Right hindlimb (tissue), 1 donor: Measurements from ENCODE around the gene NPPB.

Experiments used
- DNase-seq: peaks from one replicate; pipeline ENCODE4 v3.0.0-alpha.2; 2018

The NPPB gene

DNA sequence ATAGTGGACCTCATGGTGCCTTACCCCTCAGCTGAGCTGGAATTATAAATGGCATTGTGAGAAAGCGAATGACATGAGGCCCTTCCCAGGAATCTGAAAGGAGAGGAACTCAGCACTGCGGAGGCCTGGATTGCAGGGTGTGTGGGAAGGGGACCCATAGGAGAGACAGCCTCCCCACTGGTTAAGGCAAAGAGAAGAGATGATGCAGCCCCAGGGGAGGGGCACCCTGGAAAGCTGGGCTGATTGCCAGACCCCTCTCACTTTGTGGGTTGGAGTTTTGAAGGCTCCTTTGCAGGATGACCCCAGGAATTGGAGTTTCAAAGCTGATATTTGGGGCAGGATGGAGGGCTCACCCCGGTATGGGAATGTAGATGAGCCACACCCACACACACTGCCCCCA is 2.0 kb downstream of the NPPB start:
- DNase-seq = no peak

DNA sequence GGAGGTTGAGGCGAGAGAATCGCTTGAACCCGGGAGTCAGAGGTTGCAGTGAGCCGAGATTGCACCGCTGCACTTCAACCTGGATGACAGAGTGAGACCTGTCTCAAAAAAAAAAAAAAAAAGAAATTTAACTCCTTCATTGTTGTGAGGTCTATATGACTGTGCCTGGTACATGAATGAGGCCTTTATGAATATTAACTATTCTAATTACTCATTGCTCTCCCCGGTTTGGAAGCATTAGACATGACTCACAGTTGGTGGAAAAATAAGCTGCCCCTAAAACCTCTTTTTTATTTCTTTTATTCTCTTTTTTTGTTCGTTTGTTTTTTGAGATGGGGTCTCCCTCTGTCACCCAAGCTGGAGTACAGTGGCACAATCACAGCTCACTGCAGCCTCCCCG is 3.3 kb downstream of the NPPB start:
- no peak for DNase-seq

DNA sequence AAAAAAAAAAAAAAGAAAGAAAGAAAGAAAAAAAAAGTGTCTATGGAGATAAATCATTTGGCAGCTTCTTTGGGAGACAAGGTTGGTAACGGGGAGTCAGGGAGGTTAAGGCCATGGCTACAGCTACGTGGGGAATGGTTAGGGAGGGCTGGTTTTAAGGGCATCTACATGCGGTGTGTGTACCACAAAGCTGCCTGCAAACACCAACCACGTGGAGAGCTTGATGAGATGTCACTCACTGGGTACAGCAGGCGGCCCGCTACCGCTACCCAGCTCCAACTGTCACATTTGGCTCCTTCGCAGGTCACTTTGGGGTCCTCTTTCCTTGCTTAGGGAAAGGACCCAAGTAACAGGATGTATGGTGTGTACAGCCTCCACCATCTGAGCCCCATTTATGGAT is 4.2 kb downstream of the NPPB start:
- DNase-seq = no peak

DNA sequence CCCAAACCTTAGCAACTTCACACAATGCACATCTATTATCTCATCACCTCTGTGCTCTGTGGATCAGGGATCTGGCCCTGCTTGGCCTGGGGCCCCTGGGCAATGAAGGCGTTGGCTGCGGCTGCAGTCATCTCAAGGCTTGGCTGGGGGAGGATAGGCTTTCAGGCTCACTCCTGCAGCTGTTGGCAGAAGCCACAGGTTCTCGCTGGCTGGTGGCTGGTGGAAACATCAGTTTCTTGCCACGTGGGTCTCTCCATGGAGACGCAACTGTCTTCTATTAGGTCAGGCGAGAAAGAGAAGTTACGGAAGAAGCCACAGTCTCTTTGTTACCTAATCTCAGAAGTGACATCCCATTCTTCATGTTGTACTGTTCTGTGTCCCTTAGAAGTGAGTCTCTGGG is 7.6 kb downstream of the NPPB start:
- DNase-seq = no peak

DNA sequence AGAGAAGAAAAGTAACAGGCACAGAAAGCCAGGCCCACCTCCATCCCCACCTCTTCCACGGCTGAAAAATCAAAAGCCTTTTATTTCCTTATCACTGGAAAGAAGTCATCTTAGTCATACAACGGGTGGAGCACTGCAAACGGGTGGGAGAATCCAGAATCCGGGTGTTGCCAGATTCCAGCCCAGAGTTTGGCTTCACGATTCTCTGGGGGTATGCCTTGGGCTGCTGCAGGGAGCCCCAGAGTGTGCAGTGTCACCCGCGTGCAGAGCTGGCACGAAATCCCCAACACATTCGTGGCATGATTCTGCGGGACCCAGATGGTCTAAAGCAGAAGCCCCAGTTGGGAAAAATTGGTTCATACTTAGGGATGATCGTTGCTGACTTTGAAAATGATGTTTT is 8.6 kb downstream of the NPPB start:
- no peak for DNase-seq

DNA sequence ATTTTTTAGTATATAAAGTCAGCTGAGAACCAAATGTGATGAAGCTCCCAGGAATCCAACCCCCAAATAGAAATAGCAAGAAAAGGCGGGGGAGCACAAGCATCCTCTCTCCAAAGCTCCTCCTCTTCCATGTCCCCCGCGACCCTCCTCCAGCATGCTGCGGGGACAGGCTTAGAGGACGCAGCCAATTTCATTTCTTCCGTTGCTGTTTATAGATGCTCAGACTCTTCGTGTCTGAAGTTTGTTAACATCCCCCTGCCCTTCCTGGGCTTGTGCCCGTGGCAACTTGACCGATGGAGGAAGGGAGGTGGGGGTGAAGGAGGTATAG is 10.4 kb downstream of the NPPB start:
- no peak for DNase-seq

DNA sequence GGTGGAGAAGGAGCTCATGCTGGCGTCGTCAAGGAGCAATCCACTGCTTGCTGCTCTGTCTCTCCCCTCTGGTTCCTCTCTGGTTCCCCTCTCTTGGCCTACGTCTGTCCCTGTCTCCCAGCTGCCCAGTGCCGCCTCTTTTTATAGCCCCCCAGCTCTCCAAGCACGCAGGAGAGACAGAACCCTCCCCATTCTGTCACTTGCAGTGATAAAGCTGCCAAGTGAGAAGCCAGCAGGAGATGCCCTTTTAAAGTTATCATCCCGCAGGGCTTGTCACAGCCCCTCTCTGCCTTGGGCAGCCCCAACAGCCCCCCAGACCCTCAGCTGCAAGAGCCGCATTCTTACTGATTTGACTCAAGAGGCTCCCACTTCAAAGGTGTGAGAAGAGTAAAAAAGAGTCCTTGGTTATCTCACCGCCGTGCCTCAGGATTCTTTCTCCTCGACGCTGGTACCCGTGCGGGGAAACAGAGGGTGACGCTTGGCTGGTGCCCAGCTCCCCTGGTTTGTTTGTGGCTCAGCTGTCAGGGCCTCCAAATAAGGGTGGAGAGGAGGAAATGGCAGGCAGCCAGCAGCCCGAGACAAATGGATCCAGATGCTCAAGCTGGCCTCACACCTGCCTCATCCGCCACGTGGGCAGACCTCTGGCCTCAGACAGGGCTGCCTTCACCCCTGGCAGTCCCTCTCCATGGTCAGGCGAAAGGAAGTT is 10.9 kb downstream of the NPPB start, which contains the start of gene NPPA:
TSS of gene NPPA (minus strand) at position 117 of the 706 bp plus-strand sequence. CDS start at position 18, 99 bp downstream.
- peak; percentile 57 for DNase-seq

DNA sequence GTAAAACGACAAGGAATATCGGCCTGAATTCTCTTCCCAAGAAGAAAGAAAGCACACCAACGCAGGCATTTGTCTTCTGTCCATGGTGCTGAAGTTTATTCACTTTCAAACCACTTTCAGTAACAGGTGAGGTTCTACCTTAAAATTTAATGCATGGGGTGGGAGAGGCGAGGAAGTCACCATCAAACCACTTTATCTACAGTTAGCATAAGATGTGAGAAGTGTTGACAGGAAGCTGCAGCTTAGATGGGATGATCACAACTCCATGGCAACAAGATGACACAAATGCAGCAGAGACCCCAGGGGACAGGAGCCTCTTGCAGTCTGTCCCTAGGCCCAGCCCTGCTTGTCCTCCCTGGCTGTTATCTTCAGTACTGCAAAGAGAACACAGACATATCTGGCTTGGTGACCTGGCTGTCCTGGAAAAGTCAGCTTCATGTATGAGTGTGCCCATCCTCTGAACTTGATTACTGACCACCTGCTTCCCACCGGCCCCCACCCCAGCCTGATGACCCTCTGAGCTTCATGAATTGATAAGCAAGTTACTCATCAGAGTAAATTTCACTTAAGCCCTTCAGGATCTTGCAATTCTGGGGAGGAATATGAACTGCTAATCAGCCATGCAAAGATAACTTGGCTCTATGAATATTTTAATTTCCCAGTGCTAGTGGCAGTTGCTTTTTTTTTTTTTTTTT is 13.0 kb downstream of the NPPB start:
- no peak for DNase-seq

DNA sequence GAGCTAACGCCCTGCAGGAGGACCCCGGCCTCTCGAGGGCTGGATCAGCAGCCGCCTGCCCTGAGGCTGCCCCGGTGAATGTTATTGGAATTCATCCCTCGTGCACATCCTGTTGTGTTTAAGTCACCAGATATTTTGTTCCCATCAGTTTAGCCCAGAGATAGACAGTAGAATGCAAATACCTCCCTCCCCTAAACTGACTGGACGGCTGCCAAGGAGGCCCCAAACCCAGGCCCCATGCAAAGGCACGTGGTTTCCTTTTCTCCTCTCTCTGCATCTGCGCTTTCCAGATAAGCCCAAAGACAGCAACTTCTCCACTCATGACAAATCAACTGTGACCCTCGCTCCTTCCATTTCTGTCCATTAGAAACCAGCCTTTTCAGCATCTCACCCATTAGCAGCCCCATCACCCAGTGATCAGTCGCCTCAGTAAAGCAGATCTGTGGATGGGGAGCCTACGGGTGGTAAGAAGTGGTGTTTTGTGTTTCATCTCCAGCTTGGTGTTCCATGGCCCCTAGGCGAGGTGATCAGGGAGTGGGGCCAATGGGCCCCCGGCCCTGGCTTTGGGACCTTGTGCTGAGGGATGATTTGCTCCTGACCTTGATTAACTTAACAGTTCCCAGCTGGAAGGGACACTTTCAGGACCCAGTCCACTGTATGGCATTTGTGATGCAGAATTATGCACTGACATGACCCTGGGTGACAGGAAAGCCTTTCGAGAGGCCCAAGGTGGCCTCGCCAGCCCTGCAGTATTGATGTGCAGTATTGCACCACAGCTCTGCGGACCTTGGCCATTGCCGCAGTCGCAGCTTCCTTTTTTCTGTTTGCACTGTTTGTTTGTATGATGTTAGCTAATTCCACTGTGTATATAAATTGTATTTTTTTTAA is 16.3 kb downstream of the NPPB start:
- peak; percentile 58 for DNase-seq

DNA sequence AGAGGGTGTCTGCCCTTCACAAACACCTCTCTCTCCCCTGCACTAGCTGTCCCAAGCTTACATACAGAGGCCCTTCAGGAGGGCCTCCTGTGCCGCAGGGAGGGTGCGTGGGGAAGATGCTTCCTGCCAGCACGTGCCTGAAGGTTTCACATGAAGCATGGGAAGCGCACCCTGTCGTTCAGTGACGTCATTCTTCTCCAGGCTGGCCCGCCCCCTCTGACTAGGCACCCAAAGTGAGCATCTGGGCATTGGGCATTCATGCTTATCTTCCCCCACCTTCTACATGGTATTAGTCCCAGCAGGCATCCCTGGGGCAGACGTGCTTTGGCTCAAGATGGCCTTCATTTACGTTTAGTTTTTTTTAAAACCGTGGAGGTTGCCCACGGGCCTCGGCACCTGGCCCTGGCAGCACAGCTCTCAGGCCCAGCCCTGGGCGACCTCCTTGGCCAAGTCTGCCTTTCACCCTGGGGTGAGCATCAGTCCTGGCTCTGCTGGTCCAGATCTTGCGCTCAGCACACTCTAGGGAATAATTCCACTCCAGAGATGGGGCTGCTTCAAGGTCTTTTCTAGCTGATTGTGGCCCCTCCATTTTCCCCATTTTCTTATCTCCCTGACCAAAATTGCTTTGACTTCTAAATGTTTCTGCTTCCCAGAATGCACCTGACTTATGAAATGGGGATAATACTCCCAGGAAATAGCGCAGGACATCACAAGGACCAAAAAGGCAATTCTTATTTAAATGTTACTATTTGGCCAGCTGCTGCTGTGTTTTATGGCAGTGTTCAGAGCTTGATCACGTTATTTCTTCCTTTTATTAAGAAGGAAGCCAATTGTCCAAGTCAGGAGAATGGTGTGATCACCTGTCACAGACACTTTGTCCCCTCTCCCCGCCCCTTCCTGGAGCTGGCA is 17.2 kb downstream of the NPPB start:
- no peak for DNase-seq

DNA sequence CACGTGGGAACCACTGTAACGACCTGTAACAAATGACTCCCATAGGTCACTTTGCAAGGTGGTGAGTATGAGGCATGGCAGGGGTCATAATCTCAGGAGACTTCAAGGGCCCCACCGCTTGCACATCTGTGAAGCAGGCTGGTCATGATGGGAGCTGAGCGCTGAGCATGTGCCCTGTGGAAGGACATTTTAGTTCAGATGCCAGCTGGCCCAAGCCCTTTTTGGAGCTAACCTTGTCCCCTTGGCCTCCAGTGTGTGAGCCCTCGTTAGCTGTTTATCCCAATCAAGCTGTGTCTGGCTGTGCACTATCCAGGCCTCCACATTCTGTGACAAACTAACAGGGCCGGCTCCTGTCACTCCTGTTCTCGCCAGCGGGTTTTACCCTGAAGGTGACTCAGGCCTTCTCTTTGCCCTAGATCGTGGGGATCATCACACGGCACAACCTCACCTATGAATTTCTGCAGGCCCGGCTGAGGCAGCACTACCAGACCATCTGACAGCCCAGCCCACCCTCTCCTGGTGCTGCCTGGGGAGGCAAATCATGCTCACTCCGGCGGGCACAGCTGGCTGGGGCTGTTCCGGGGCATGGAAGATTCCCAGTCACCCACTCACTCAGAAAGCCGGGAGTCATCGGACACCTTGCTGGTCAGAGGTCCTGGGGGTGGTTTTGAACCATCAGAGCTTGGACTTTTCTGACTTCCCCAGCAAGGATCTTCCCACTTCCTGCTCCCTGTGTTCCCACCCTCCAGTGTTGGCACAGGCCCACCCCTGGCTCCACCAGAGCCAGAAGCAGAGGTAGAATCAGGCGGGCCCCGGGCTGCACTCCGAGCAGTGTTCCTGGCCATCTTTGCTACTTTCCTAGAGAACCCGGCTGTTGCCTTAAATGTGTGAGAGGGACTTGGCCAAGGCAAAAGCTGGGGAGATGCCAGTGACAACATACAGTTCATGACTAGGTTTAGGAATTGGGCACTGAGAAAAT is 18.7 kb downstream of the NPPB start:
- DNase-seq = no peak

DNA sequence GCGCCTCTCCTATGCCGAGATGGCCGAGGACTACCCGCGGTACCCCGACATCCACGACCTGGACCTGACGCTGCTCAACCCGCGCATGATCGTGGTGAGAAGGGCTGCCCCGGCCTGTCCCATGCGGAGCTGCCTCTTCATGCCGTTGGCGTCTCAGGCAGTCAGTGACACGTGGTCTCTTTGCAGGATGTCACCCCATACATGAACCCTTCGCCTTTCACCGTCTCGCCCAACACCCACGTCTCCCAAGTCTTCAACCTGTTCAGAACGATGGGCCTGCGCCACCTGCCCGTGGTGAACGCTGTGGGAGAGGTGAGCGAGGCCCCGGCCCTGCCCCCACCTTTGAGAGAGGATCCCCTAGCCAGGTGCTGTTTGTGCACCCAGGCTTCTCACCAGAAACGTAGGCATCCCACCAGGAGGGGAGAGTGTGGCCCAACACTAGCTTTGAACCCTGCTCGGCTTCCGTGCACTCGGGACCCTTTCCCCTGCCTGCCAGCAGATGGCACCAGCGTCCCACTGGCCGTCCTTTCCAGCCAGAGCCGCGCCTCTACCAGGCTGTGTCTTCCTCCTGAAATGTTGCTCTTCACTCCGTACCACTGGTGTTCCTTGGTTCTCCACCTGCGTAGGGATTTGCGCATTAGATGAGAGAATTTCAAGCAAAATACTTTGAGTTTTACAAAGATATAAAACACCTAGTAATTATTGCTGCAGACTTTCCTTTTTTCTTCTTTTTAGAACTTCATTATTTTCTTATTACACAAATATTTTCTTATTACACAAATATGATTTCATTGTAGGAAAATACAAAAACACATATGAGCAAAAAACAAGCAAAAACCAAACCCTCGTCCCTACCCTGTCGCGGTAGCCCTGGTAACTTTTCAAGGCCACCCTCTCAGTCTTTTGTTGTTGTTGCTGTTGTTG is 20.1 kb downstream of the NPPB start:
- peak; percentile 80 for DNase-seq

DNA sequence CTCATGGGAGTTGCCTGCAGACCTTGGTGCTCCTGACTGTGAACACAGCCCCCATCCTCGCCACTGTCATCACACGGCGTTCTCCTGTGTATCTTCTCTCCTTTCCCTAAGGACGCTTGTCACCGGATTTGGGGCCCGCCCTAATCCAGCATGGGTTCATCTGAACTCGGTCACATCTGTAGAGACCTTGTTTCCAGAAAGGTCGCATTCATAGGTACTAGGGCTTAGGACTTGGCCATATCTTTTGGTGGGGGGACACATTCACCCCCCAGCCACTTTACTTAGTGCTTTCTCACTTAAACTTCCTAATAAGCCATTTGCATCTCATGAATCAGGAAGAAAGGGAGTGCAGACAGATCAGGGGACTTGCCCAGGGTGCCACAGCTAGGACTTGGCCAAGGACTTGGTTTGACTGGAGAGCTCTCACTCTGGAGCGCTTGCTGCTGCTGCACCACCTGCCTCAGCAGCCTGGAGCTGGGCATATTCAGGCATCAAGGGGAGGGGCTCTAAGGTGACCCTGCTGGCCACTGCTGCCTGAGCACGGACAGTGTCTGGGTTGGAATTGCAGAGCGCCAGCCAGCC is 20.9 kb downstream of the NPPB start:
- DNase-seq = no peak

DNA sequence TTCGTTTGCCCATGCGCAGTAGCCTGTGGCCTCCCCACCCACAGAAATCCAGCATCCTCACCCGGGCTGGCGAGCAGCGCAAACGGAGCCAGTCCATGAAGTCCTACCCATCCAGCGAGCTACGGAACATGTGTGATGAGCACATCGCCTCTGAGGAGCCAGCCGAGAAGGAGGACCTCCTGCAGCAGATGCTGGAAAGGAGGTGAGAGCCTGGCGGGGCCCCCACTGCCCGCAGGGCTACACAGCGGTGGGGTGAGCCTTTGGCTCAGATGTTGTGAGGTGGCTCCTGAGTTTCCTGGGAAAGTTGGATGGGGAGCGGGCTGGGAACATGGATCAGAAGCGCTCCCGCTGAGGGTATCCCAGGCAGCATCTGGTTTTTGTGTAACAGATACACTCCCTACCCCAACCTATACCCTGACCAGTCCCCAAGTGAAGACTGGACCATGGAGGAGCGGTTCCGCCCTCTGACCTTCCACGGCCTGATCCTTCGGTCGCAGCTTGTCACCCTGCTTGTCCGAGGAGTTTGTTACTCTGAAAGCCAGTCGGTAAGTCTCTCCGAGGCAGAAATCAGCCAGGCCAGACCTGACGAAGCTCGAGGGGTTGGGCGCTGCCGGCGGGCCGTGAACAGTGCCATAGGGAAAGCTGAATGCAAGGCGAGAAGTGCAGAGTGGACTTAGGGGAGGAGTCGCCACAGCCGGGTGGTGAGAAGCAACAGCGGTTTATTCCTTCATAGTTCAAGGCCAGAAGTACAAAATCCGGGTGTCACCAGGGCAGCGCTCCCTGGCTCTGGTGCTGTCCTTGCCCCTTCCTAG is 21.6 kb downstream of the NPPB start:
- DNase-seq = no peak

DNA sequence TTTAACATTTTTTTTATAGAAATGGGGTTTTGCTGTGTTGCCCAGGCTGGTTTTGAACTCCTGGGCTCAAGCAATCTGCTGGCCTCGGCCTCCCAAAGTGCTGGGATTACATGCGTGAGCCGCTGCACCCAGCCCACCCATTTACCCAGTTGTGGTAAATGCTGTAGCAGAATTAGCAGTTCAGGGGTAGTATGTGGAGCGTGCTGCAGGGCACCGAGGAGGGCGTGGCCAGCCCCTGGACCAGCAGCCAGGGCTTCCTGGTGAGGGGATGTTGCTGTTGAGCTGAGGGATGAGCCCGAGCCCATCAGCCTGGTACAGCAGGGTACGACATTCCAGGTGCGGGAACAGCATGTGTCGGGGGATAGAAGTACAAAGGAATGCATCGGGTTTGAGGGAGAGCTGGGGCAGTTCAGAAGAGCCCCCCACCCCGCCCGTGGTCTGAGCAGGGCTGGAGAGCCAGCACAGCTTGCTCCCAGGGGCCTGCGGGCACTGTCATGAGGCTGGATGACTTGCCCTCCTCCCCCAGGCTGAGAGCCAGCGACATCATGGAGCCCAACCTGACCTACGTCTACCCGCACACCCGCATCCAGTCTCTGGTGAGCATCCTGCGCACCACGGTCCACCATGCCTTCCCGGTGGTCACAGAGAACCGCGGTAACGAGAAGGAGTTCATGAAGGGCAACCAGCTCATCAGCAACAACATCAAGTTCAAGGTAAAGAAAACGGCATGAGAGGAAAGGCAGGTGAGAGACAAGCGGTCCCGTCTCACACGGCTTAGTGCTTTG is 23.1 kb downstream of the NPPB start:
- no peak for DNase-seq

DNA sequence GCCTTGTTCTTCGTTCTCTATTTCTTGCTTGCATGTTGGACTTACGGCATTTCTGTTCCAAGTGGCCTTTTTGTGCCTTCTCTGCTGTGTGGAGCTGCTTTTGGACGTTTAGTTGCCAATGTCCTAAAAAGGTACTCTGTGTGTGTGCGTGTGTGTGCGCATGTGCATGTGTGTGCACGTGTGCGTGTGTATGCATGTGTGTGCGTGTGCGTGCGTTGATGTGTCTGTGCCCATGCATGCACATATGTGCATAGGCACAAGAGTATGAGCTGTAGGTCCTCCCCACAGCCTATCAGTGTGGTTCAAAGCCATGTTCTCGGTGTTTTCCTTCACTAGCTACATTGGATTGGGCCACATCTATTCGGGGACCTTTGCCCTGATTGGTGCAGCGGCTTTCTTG is 24.8 kb downstream of the NPPB start:
- no peak for DNase-seq

DNA sequence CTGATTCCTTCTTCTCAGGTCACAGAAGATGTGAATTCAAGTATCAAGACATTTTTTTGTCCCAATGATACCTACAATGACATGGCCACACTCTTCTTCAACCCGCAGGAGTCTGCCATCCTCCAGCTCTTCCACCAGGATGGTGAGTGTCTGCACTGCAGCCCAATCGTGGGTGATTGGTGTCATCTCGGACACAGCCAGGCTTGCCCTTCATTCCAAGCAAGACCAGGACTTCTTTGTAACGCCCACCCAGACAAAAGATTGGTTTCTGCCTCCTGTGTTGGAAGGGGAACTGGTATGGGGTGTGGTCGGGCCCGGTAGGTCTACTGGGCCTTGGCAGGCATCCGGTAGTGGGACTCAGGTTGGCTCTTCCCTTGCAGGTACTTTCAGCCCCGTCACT is 25.2 kb downstream of the NPPB start:
- DNase-seq = no peak
